ENCODE results near the gene PLCH1.

GRCh38 chr3:155554777-155555451 is 190.0 kb downstream of the PLCH1 start:
- TF ChIP-seq, protein P1, sequence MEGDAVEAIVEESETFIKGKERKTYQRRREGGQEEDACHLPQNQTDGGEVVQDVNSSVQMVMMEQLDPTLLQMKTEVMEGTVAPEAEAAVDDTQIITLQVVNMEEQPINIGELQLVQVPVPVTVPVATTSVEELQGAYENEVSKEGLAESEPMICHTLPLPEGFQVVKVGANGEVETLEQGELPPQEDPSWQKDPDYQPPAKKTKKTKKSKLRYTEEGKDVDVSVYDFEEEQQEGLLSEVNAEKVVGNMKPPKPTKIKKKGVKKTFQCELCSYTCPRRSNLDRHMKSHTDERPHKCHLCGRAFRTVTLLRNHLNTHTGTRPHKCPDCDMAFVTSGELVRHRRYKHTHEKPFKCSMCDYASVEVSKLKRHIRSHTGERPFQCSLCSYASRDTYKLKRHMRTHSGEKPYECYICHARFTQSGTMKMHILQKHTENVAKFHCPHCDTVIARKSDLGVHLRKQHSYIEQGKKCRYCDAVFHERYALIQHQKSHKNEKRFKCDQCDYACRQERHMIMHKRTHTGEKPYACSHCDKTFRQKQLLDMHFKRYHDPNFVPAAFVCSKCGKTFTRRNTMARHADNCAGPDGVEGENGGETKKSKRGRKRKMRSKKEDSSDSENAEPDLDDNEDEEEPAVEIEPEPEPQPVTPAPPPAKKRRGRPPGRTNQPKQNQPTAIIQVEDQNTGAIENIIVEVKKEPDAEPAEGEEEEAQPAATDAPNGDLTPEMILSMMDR (IDR thresholded peaks at IDR 0.05 in 2 of 3, conservative IDR thresholded peaks at IDR 0.05 in 1 of 3; ENCODE audit: borderline replicate concordance in 1 of 3, insufficient read depth in 1 of 3, low read depth in 2 of 3, low read length in 2 of 3) = no peak
- no peak for TF ChIP-seq ZNF274 (IDR thresholded peaks at IDR 0.05; ENCODE audit: low read depth, low read length)
- no peak for TF ChIP-seq REST (IDR thresholded peaks at IDR 0.05; ENCODE audit: low read depth)
